ENCODE measurements around the gene EDAR. TPM values are rescaled to one million over a fixed set of nuclear protein-coding genes. Genes with fewer than 3 reads are reported as not detected.
A peak's percentile ranks its signal among the peaks of the same experiment; 100 is the strongest.

EDAR gene
- total RNA-seq, 1 donor from 2014 or later, result not detected

DNA sequence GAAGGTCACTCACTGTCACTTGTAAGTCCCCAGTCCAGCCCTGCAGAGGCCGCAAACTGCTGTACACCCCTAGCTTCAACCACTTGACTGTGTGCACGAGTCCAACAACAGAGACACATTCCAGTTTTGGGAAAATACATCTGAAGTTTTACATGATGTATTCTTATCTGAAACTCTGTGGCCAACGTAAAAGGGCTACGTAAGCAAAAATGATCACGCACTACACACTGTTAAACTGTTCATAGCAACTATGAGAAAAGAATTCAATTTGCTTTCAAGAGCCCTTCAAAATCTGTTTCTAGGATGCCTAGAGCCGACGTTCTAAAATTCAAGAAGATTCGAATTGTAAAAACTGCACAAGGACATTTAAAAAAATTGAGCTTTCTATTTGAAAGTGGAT is 26.0 kb downstream of the EDAR start:
- Histone ChIP-seq H4K20me1 (ENCODE audit: insufficient read depth, low read length) (no peaks in the 10 kb centered on the region), H3K36me3 (ENCODE audit: insufficient read depth, low read length) (no peaks in the 10 kb centered on the region), H3K9ac (ENCODE audit: low read length) (no peak overlapping the region), H3K27ac (ENCODE audit: low read depth, low read length) (no peak overlapping the region), H3K4me1 (ENCODE audit: insufficient read depth, low read length) (no peaks in the 10 kb centered on the region), H2AFZ (ENCODE audit: low read depth, low read length) (no peak overlapping the region), H3K4me2 (ENCODE audit: low read length) (no peak overlapping the region), H3K9me3 (ENCODE audit: insufficient read depth, low read depth, low read length) (no peaks in the 10 kb centered on the region), H3K27me3 (ENCODE audit: insufficient read depth, low read length) (peaks cover 16% of the 10 kb centered on the region), H3K79me2 (ENCODE audit: insufficient read depth, low read length) (no peaks in the 10 kb centered on the region), H3K4me3 (ENCODE audit: insufficient read depth, low read depth, low read length) (no peak overlapping the region)
- FAIRE-seq (no peak), DNase-seq (ENCODE audit: low read depth) (no peak)
- Mint-ChIP-seq H3K36me3 (ENCODE audit: low read depth, unreplicated experiment) (no peaks in the 10 kb centered on the region), H3K4me3 (ENCODE audit: unreplicated experiment) (no peak overlapping the region), H3K27me3 (ENCODE audit: low read depth, unreplicated experiment) (peaks cover 38% of the 10 kb centered on the region), H3K4me1 (ENCODE audit: low read depth, unreplicated experiment) (peaks cover 1% of the 10 kb centered on the region), H3K9me3 (ENCODE audit: unreplicated experiment) (no peaks in the 10 kb centered on the region), H3K27ac (ENCODE audit: unreplicated experiment) (no peak overlapping the region)
- no peak for TF ChIP-seq EZH2 (IDR thresholded peaks at IDR 0.05; ENCODE audit: insufficient read depth, low read length)
- TF ChIP-seq, protein P1, sequence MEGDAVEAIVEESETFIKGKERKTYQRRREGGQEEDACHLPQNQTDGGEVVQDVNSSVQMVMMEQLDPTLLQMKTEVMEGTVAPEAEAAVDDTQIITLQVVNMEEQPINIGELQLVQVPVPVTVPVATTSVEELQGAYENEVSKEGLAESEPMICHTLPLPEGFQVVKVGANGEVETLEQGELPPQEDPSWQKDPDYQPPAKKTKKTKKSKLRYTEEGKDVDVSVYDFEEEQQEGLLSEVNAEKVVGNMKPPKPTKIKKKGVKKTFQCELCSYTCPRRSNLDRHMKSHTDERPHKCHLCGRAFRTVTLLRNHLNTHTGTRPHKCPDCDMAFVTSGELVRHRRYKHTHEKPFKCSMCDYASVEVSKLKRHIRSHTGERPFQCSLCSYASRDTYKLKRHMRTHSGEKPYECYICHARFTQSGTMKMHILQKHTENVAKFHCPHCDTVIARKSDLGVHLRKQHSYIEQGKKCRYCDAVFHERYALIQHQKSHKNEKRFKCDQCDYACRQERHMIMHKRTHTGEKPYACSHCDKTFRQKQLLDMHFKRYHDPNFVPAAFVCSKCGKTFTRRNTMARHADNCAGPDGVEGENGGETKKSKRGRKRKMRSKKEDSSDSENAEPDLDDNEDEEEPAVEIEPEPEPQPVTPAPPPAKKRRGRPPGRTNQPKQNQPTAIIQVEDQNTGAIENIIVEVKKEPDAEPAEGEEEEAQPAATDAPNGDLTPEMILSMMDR (IDR thresholded peaks at IDR 0.05; ENCODE audit: insufficient read depth, low read depth, low read length), result no peak

DNA sequence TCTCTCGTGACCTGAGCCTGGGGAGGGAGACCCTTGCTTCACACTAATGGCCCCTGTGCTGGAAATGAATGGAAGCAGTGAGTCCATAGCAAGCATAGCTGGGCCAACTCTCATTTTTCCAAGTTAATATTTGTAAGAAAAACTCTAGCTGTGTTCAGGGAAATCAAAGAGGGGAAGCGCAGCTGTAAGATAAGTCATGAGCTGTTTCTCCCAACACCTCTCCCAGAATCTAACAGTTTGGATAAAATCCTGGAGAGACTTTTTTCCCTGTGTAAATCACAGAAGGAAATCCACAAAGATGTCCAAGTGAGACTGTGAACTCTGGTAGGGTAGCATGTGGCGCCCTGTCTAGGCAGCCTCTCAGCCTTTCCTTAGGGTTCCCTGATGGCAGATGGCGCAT is 27.2 kb downstream of the EDAR start:
- Histone ChIP-seq H3K4me1 (ENCODE audit: insufficient read depth, low read length) (no peaks in the 10 kb centered on the region), H3K79me2 (ENCODE audit: insufficient read depth, low read length) (no peaks in the 10 kb centered on the region), H3K4me3 (ENCODE audit: insufficient read depth, low read depth, low read length) (no peak overlapping the region), H3K36me3 (ENCODE audit: insufficient read depth, low read length) (no peaks in the 10 kb centered on the region), H3K4me2 (ENCODE audit: low read length) (no peak overlapping the region), H3K27me3 (ENCODE audit: insufficient read depth, low read length) (peaks cover 16% of the 10 kb centered on the region), H3K9ac (ENCODE audit: low read length) (no peak overlapping the region), H4K20me1 (ENCODE audit: insufficient read depth, low read length) (no peaks in the 10 kb centered on the region), H3K9me3 (ENCODE audit: insufficient read depth, low read depth, low read length) (no peaks in the 10 kb centered on the region), H3K27ac (ENCODE audit: low read depth, low read length) (no peak overlapping the region), H2AFZ (ENCODE audit: low read depth, low read length) (no peak overlapping the region)
- FAIRE-seq (no peak), DNase-seq (ENCODE audit: low read depth) (no peak)
- Mint-ChIP-seq H3K4me1 (ENCODE audit: low read depth, unreplicated experiment) (peaks cover 5% of the 10 kb centered on the region), H3K27me3 (ENCODE audit: low read depth, unreplicated experiment) (peaks cover 35% of the 10 kb centered on the region), H3K27ac (ENCODE audit: unreplicated experiment) (no peak overlapping the region), H3K9me3 (ENCODE audit: unreplicated experiment) (peaks cover 2% of the 10 kb centered on the region), H3K36me3 (ENCODE audit: low read depth, unreplicated experiment) (no peaks in the 10 kb centered on the region), H3K4me3 (ENCODE audit: unreplicated experiment) (no peak overlapping the region)
- no peak for TF ChIP-seq EZH2 (IDR thresholded peaks at IDR 0.05; ENCODE audit: insufficient read depth, low read length)
- TF ChIP-seq, protein P1 (IDR thresholded peaks at IDR 0.05; ENCODE audit: insufficient read depth, low read depth, low read length), result no peak

DNA sequence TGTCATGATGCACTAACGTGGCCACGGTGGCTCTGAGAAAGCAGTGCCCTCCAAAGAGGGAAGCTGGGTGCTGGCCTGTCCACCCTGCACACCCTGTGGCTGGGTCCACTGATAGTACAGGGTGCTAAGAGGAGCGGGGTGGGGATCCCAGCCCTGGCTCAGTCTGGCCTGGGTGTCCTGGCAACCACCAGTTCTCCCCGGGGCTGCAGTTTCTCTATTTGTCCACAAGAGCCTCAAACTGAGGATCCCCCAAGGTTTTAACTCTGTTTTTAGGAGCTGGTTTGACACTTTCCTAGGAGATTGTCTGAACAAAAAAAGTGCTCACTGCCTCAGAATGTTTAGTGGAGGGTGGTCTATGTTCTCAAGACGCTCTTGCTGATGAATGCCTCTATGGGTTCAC is 29.0 kb downstream of the EDAR start:
- Mint-ChIP-seq H3K27me3 (ENCODE audit: low read depth, unreplicated experiment) (peaks cover 35% of the 10 kb centered on the region), H3K36me3 (ENCODE audit: low read depth, unreplicated experiment) (no peaks in the 10 kb centered on the region), H3K27ac (ENCODE audit: unreplicated experiment) (no peak overlapping the region), H3K9me3 (ENCODE audit: unreplicated experiment) (peaks cover 2% of the 10 kb centered on the region), H3K4me1 (ENCODE audit: low read depth, unreplicated experiment) (peaks cover 5% of the 10 kb centered on the region), H3K4me3 (ENCODE audit: unreplicated experiment) (no peak overlapping the region)
- no peak for FAIRE-seq
- peaks cover 16% of the 10 kb centered on the region for H3K27me3 ChIP-seq (ENCODE audit: insufficient read depth, low read length)
- TF ChIP-seq, protein P1 (IDR thresholded peaks at IDR 0.05; ENCODE audit: insufficient read depth, low read depth, low read length), result peak; percentile 6
- TF ChIP-seq EZH2 (IDR thresholded peaks at IDR 0.05; ENCODE audit: insufficient read depth, low read length), result no peak
- H2AFZ ChIP-seq (ENCODE audit: low read depth, low read length), result no peak overlapping the region
- no peaks in the 10 kb centered on the region for H3K79me2 ChIP-seq (ENCODE audit: insufficient read depth, low read length)
- no peak overlapping the region for H3K9ac ChIP-seq (ENCODE audit: low read length)
- H3K4me2 ChIP-seq (ENCODE audit: low read length), result no peak overlapping the region
- no peaks in the 10 kb centered on the region for H3K9me3 ChIP-seq (ENCODE audit: insufficient read depth, low read depth, low read length)
- no peaks in the 10 kb centered on the region for H4K20me1 ChIP-seq (ENCODE audit: insufficient read depth, low read length)
- H3K27ac ChIP-seq (ENCODE audit: low read depth, low read length), result no peak overlapping the region
- no peak for DNase-seq (ENCODE audit: low read depth)
- H3K36me3 ChIP-seq (ENCODE audit: insufficient read depth, low read length), result no peaks in the 10 kb centered on the region
- no peaks in the 10 kb centered on the region for H3K4me1 ChIP-seq (ENCODE audit: insufficient read depth, low read length)
- H3K4me3 ChIP-seq (ENCODE audit: insufficient read depth, low read depth, low read length), result no peak overlapping the region

All from astrocyte (in vitro differentiated cells and primary cell).